ENCODE results near the gene CARNS1.

- TF ChIP-seq CTCF (conservative IDR thresholded peaks at IDR 0.05; ENCODE audit: low read length) (no peak), EZH2phosphoT487 (IDR thresholded peaks at IDR 0.05; ENCODE audit: borderline replicate concordance) (no peak)
These were observed 28.0 kb upstream of the CARNS1 start for GRCh38 chr11:67387518-67387917.

Measured in Loucy (cell line).